B cell (primary cell): Measurements from ENCODE around the gene MAPRE3.

Experiments used
- EZH2 ChIP-seq: IDR thresholded peaks from 2 replicates; pipeline ENCODE4 v1.6.1; 2012; ENCODE audit warnings: borderline replicate concordance, low read depth, mild to moderate bottlenecking, moderate library complexity, low read length; ENCODE audit not compliant: insufficient read depth, poor library complexity, severe bottlenecking
- TF ChIP-seq, protein P1 (sequence below): fragments of 200-600 bp; IDR thresholded peaks from one replicate; pipeline ENCODE4 v1.8.0; 2022; ENCODE audit warnings: antibody characterized with exemption, mild to moderate bottlenecking

DNA sequence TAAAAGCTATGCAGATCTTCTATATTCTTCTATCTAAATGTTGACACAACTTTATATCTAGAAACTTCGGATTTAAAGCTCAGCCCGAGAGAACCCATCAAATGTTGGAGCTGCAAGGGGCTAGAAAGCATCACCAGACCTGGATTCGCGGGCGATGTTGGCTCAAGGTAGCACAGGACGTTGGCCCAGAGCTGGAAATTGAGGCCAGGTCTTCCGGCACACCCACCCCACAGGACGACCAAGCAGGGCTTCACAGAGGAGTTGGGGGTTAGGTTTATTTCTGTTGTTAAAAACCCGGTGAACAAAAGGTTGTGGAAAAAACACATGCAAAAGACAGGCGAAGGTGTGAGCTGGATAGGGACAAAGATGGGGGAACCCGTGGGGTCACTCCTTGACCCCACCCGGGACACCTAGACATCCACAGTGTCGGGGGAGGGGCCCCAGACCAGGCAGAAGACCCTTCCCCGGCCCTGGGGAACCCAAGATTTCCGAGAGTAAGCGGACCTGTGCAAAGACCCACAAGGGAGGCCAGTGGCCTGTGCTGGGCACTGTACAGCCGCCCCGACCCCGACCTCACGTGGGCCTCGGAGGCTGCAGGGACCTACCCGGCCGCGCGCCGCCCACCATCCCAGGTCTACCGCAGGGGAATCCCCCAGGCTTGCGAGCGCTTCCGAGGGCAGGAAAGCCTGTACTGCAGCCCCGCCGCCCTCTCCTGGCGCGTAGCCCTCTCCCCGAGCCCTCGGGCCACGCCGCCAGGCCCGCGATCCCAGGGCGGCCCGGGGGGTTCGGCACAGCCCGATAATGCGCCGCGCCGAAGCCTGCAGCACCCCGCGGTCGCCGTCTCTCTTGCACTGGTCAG lies 79.2 kb downstream of the MAPRE3 start:
- TF ChIP-seq, protein P1, sequence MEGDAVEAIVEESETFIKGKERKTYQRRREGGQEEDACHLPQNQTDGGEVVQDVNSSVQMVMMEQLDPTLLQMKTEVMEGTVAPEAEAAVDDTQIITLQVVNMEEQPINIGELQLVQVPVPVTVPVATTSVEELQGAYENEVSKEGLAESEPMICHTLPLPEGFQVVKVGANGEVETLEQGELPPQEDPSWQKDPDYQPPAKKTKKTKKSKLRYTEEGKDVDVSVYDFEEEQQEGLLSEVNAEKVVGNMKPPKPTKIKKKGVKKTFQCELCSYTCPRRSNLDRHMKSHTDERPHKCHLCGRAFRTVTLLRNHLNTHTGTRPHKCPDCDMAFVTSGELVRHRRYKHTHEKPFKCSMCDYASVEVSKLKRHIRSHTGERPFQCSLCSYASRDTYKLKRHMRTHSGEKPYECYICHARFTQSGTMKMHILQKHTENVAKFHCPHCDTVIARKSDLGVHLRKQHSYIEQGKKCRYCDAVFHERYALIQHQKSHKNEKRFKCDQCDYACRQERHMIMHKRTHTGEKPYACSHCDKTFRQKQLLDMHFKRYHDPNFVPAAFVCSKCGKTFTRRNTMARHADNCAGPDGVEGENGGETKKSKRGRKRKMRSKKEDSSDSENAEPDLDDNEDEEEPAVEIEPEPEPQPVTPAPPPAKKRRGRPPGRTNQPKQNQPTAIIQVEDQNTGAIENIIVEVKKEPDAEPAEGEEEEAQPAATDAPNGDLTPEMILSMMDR = no peak
- TF ChIP-seq EZH2 = no peak
